IMR-90 (cell line): ENCODE data around the gene RNF213. TPM values are rescaled to one million over a fixed set of nuclear protein-coding genes. Genes with fewer than 3 reads are reported as not detected.

ENCODE experiments used
- ATAC-seq: fragments of 200-7000 bp; cut with Tn5 transposase; 2 replicates; pipeline ENCODE4 v1.9.1; 2020; ENCODE audit warnings: low read depth, mild to moderate bottlenecking, moderate library complexity
- BruUV-seq: library from RNA; stranded (reverse); fragments of 400-500 nt; replicated peaks from 2 replicates; lab custom pipeline; 2021; lab: Mats Ljungman, UMichigan
- CTCF ChIA-PET: fragments of 300-600 bp; formaldehyde crosslinking; extraction: SDS; loops from one replicate; lab custom pipeline; 2021; ENCODE audit warnings: antibody characterized with exemption; lab: Yijun Ruan, JAX
- POLR2A ChIA-PET: fragments of 300-600 bp; sonication (Branson Sonifier 250); formaldehyde crosslinking; loops from one replicate; lab custom pipeline; 2022; ENCODE audit warnings: antibody characterized with exemption; ENCODE audit not compliant: unreplicated experiment; lab: Charles Lee
- DNase-seq: peaks from one replicate; pipeline ENCODE4 v3.0.0; 2013
- H2AFZ ChIP-seq: replicated peaks from 2 replicates; pipeline ENCODE3; 2013; ENCODE audit warnings: low read length, mild to moderate bottlenecking; ENCODE audit not compliant: poor library complexity
- H2AK5ac ChIP-seq: 2 replicates; pipeline ENCODE4 v1.6.1; 2013; ENCODE audit warnings: low read depth, low read length, inconsistent platforms
- H2AK9ac ChIP-seq: replicated peaks from 2 replicates; pipeline ENCODE3; 2013; ENCODE audit warnings: mild to moderate bottlenecking, low read depth, low read length, moderate library complexity; ENCODE audit not compliant: poor library complexity
- H2BK120ac ChIP-seq: 2 replicates; pipeline ENCODE4 v1.6.1; 2013; ENCODE audit warnings: low read depth, low read length, inconsistent platforms
- H2BK15ac ChIP-seq: 3 replicates; pipeline ENCODE4 v1.6.1; 2013; ENCODE audit warnings: low read depth, low read length, inconsistent platforms
- H2BK20ac ChIP-seq: 2 replicates; pipeline ENCODE4 v1.6.1; 2013; ENCODE audit warnings: low read depth, mild to moderate bottlenecking, inconsistent platforms, low read length, moderate library complexity
- H2BK5ac ChIP-seq: 2 replicates; pipeline ENCODE4 v1.6.1; 2013; ENCODE audit warnings: mild to moderate bottlenecking, low read depth, low read length, inconsistent platforms; ENCODE audit not compliant: poor library complexity, severe bottlenecking
- H3K14ac ChIP-seq: replicated peaks from 2 replicates; pipeline ENCODE4 v1.6.1; 2013; ENCODE audit warnings: low read depth, low read length, inconsistent platforms
- H3K18ac ChIP-seq: 2 replicates; pipeline ENCODE4 v1.6.1; 2013; ENCODE audit warnings: low read depth, low read length, control low read depth
- H3K23ac ChIP-seq: 2 replicates; pipeline ENCODE4 v1.6.1; 2013; ENCODE audit warnings: low read depth, low read length, inconsistent platforms
- H3K27ac ChIP-seq: 2 replicates; pipeline ENCODE4 v1.5.1; 2013; ENCODE audit warnings: mild to moderate bottlenecking, control low read depth, low read length; ENCODE audit not compliant: insufficient read depth
- H3K27me3 ChIP-seq: 2 replicates; pipeline ENCODE4 v1.6.1; 2013; ENCODE audit warnings: low read length; ENCODE audit not compliant: control insufficient read depth, insufficient read depth
- H3K36me3 ChIP-seq: 2 replicates; pipeline ENCODE4 v1.6.1; 2013; ENCODE audit warnings: low read length, mixed read lengths; ENCODE audit not compliant: control insufficient read depth, insufficient read depth
- H3K4ac ChIP-seq: 2 replicates; pipeline ENCODE4 v1.6.1; 2013; ENCODE audit warnings: low read depth, low read length, inconsistent platforms
- H3K4me1 ChIP-seq: 2 replicates; pipeline ENCODE4 v1.6.1; 2013; ENCODE audit warnings: low read length, mixed read lengths; ENCODE audit not compliant: control insufficient read depth, insufficient read depth
- H3K4me2 ChIP-seq: 2 replicates; pipeline ENCODE4 v1.6.1; 2013; ENCODE audit warnings: low read depth, mild to moderate bottlenecking, control low read depth, low read length, moderate library complexity
- H3K4me3 ChIP-seq: 2 replicates; pipeline ENCODE4 v1.5.1; 2013; ENCODE audit warnings: low read depth, mild to moderate bottlenecking, control low read depth, low read length, moderate library complexity; ENCODE audit not compliant: insufficient read depth
- H3K56ac ChIP-seq: 2 replicates; pipeline ENCODE4 v1.6.1; 2013; ENCODE audit warnings: low read length, inconsistent platforms; ENCODE audit not compliant: insufficient read depth; ENCODE audit errors: extremely low read depth
- H3K79me1 ChIP-seq, 2 experiments: 2 replicates each; pipeline ENCODE4 v1.6.1; 2013; ENCODE audit warnings: low read length in 2 of 2, inconsistent platforms in 1 of 2, low read depth in 1 of 2
- H3K9ac ChIP-seq: 2 replicates; pipeline ENCODE4 v1.6.1; 2013; ENCODE audit warnings: low read depth, low read length, control low read depth
- H3K9me1 ChIP-seq: 2 replicates; pipeline ENCODE4 v1.6.1; 2013; ENCODE audit warnings: low read length, inconsistent platforms; ENCODE audit not compliant: insufficient read depth
- H3K9me3 ChIP-seq: 2 replicates; pipeline ENCODE4 v1.6.1; 2013; ENCODE audit warnings: low read length; ENCODE audit not compliant: control insufficient read depth, insufficient read depth
- H4K20me1 ChIP-seq: 2 replicates; pipeline ENCODE4 v1.6.1; 2013; ENCODE audit warnings: low read length, inconsistent platforms; ENCODE audit not compliant: insufficient read depth
- H4K5ac ChIP-seq: 2 replicates; pipeline ENCODE4 v1.6.1; 2013; ENCODE audit warnings: mild to moderate bottlenecking, low read depth, low read length, control low read depth
- H4K8ac ChIP-seq, 2 experiments: 2 replicates each; pipeline ENCODE4 v1.6.1; 2013; ENCODE audit warnings: low read depth in 2 of 2, low read length in 2 of 2, control low read depth in 1 of 2, inconsistent platforms in 1 of 2
- H4K91ac ChIP-seq: 2 replicates; pipeline ENCODE4 v1.6.1; 2013; ENCODE audit warnings: low read depth, low read length, inconsistent platforms; ENCODE audit not compliant: insufficient read depth
- BHLHE40 ChIP-seq: fragments of 150-350 bp; IDR thresholded peaks from 2 replicates; pipeline ENCODE4 v1.6.1; 2016; ENCODE audit warnings: mild to moderate bottlenecking, low read depth, low read length
- CEBPB ChIP-seq: IDR thresholded peaks from 2 replicates; pipeline ENCODE4 v1.6.1; 2012; ENCODE audit warnings: low read depth, low read length, improper control_type of control experiment
- CHD1 ChIP-seq: IDR thresholded peaks from 2 replicates; pipeline ENCODE4 v1.6.1; 2012; ENCODE audit warnings: low read depth, low read length, improper control_type of control experiment
- FOS ChIP-seq: fragments of 150-350 bp; IDR thresholded peaks from 2 replicates; pipeline ENCODE4 v1.6.1; 2016; ENCODE audit warnings: low read depth, low read length
- MAFK ChIP-seq: IDR thresholded peaks from 2 replicates; pipeline ENCODE4 v1.6.1; 2012; ENCODE audit warnings: low read depth, low read length, improper control_type of control experiment
- MAZ ChIP-seq: IDR thresholded peaks from 2 replicates; pipeline ENCODE4 v1.6.1; 2012; ENCODE audit warnings: low read depth, mild to moderate bottlenecking, low read length, improper control_type of control experiment, moderate library complexity, borderline replicate concordance
- MXI1 ChIP-seq: IDR thresholded peaks from 2 replicates; pipeline ENCODE4 v1.6.1; 2012; ENCODE audit warnings: low read depth, mild to moderate bottlenecking, low read length, moderate library complexity, borderline replicate concordance
- NFE2L2 ChIP-seq: fragments of 150-350 bp; IDR thresholded peaks from 2 replicates; pipeline ENCODE4 v1.6.1; 2016; ENCODE audit warnings: low read depth, mild to moderate bottlenecking, low read length
- POLR2A ChIP-seq: IDR thresholded peaks from 2 replicates; pipeline ENCODE4 v1.6.1; 2012; ENCODE audit warnings: mild to moderate bottlenecking, low read depth, low read length
- RAD21 ChIP-seq: IDR thresholded peaks from 2 replicates; pipeline ENCODE4 v1.6.1; 2012; ENCODE audit warnings: low read length, improper control_type of control experiment
- RCOR1 ChIP-seq: IDR thresholded peaks from 2 replicates; pipeline ENCODE4 v1.6.1; 2012; ENCODE audit warnings: mild to moderate bottlenecking, low read length, improper control_type of control experiment; ENCODE audit not compliant: insufficient replicate concordance
- RFX5 ChIP-seq: IDR thresholded peaks from 2 replicates; pipeline ENCODE4 v1.8.0; 2012; ENCODE audit warnings: low read depth, mild to moderate bottlenecking, low read length, moderate library complexity
- SMC3 ChIP-seq: fragments of 150-350 bp; IDR thresholded peaks from 2 replicates; pipeline ENCODE4 v1.6.1; 2016; ENCODE audit warnings: low read depth, mild to moderate bottlenecking, antibody characterized with exemption, low read length, moderate library complexity
- WGBS, 2 experiments: methylation state at CpG; one replicate each; pipeline versions ENCODE4 v1.1.5 to v1.1.7; 2013; ENCODE audit warnings: missing lambda C conversion rate in 2 of 2; ENCODE audit not compliant: insufficient read length in 1 of 2; ENCODE audit errors: extremely low coverage in 2 of 2; 5-methylcytosine and 5-hydroxymethylcytosine counted together
- dilution Hi-C: fragments of 300-500 bp; cut with HindIII; formaldehyde crosslinking; loops from one replicate; pipeline ENCODE4 v1.14.3; 2018; ENCODE audit warnings: low sequenced_read_pairs; ENCODE audit not compliant: unreplicated experiment
- in situ Hi-C: fragments of 300-500 bp; cut with MboI; formaldehyde crosslinking; loops from 3 replicates; pipeline ENCODE4 v1.14.3; 2019; ENCODE audit warnings: low sequenced_read_pairs, inconsistent platforms, mixed read lengths
- intact Hi-C: fragments of 100-400 bp; cut with micrococcal nuclease; formaldehyde crosslinking; loops from 2 replicates; pipeline ENCODE4 v1.10.0; 2022
- polyA plus RNA-seq, 3 experiments: library from polyadenylated mRNA; depleted of rRNA; stranded (reverse); fragments of >200 nt; gene quantifications; 2 replicates each; pipeline ENCODE4 v1.2.3, GENCODE V29; 2012; ENCODE audit warnings: low replicate concordance in 1 of 3
- total RNA-seq: library from RNA; depleted of rRNA; stranded (reverse); fragments of >200 nt; gene quantifications from 2 replicates; pipeline ENCODE4 v1.2.3, GENCODE V29; 2012
- TF ChIP-seq, protein P1 (sequence below): fragments of 150-350 bp; IDR thresholded peaks from 2 replicates; pipeline ENCODE4 v1.6.1; 2016; ENCODE audit warnings: low read depth, mild to moderate bottlenecking, low read length, moderate library complexity, borderline replicate concordance
- TF ChIP-seq, protein P2 (sequence below): fragments of 150-350 bp; IDR thresholded peaks from 2 replicates; pipeline ENCODE4 v1.6.1; 2017; ENCODE audit warnings: mild to moderate bottlenecking, antibody characterized with exemption, low read length, low read depth
- TF ChIP-seq, protein P3 (sequence below): conservative IDR thresholded peaks from 2 replicates; pipeline ENCODE4 v1.5.1; 2012; ENCODE audit warnings: mild to moderate bottlenecking, low read depth, low read length, improper control_type of control experiment

RNF213 gene
- total and polyA plus RNA-seq, 2 of the 4 experiments (the other 2 are of a cell fraction) = 23.4 to 36.0 TPM

DNA sequence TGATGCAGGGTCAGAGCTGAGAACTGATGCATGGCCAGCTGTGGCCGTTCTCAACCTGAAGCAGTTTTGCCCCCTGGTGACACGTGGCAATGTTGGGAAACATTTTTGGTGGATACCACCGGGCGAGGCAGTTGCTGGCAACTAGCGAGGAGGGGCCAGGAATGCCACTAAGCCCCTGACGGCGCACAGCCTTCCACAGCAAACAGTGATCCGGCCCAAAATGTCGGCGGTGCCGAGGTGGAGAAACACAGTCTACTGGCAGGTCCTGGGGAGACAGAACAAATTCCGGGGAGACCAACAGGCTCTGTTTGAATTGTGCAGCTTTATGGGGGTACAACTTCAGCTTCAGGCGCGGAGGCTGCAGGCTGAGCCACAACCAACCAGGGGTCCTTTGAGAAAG, 32.2 kb upstream of the RNF213 start:
- H4K8ac ChIP-seq = no peak overlapping the region
- no peak overlapping the region for H2AFZ ChIP-seq
- H3K14ac ChIP-seq = no peak overlapping the region
- H3K9me1 ChIP-seq = peaks cover 7% of the 10 kb centered on the region
- no peaks in the 10 kb centered on the region for H3K27me3 ChIP-seq
- no peak overlapping the region for H2BK120ac ChIP-seq
- no peak overlapping the region for H2BK20ac ChIP-seq
- H3K56ac ChIP-seq = no peak overlapping the region
- H2AK5ac ChIP-seq = no peak overlapping the region
- no peak overlapping the region for H2BK15ac ChIP-seq
- H3K36me3 ChIP-seq = peaks cover 35% of the 10 kb centered on the region
- dilution Hi-C loops (no loop called here), intact Hi-C loops (no loop called here), in situ Hi-C loops (no loop called here)
- WGBS, 2 experiments = 96% methylated on average over 12 of the region's 14 CpGs; no CpG with 5 or more reads in 1 of the 2 experiments
- no peak overlapping the region for H3K27ac ChIP-seq
- no peak overlapping the region for H3K18ac ChIP-seq
- no TSS peak for BruUV-seq
- no peak overlapping the region for H3K4me2 ChIP-seq
- H3K4me3 ChIP-seq = no peak overlapping the region
- no peak overlapping the region for H4K5ac ChIP-seq
- no peak overlapping the region for H2AK9ac ChIP-seq
- TF ChIP-seq RFX5 = no peak
- TF ChIP-seq MAFK = no peak
- TF ChIP-seq NFE2L2 = no peak
- TF ChIP-seq BHLHE40 = no peak
- no peak for TF ChIP-seq MAZ
- no peak for TF ChIP-seq POLR2A
- no peak for TF ChIP-seq RAD21
- TF ChIP-seq RCOR1 = no peak
- TF ChIP-seq CHD1 = no peak
- TF ChIP-seq, protein P1, sequence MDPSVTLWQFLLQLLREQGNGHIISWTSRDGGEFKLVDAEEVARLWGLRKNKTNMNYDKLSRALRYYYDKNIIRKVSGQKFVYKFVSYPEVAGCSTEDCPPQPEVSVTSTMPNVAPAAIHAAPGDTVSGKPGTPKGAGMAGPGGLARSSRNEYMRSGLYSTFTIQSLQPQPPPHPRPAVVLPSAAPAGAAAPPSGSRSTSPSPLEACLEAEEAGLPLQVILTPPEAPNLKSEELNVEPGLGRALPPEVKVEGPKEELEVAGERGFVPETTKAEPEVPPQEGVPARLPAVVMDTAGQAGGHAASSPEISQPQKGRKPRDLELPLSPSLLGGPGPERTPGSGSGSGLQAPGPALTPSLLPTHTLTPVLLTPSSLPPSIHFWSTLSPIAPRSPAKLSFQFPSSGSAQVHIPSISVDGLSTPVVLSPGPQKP = no peak
- no peak for TF ChIP-seq SMC3
- TF ChIP-seq MXI1 = no peak
- no peak for TF ChIP-seq CEBPB
- TF ChIP-seq, protein P2, sequence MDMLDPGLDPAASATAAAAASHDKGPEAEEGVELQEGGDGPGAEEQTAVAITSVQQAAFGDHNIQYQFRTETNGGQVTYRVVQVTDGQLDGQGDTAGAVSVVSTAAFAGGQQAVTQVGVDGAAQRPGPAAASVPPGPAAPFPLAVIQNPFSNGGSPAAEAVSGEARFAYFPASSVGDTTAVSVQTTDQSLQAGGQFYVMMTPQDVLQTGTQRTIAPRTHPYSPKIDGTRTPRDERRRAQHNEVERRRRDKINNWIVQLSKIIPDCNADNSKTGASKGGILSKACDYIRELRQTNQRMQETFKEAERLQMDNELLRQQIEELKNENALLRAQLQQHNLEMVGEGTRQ = no peak
- TF ChIP-seq FOS = no peak
- TF ChIP-seq, protein P3, sequence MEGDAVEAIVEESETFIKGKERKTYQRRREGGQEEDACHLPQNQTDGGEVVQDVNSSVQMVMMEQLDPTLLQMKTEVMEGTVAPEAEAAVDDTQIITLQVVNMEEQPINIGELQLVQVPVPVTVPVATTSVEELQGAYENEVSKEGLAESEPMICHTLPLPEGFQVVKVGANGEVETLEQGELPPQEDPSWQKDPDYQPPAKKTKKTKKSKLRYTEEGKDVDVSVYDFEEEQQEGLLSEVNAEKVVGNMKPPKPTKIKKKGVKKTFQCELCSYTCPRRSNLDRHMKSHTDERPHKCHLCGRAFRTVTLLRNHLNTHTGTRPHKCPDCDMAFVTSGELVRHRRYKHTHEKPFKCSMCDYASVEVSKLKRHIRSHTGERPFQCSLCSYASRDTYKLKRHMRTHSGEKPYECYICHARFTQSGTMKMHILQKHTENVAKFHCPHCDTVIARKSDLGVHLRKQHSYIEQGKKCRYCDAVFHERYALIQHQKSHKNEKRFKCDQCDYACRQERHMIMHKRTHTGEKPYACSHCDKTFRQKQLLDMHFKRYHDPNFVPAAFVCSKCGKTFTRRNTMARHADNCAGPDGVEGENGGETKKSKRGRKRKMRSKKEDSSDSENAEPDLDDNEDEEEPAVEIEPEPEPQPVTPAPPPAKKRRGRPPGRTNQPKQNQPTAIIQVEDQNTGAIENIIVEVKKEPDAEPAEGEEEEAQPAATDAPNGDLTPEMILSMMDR = no peak
- H3K4me1 ChIP-seq = no peaks in the 10 kb centered on the region
- no peak overlapping the region for H2BK5ac ChIP-seq
- ATAC-seq = no peak
- CTCF ChIA-PET = no interaction called here
- no peak overlapping the region for H3K4ac ChIP-seq
- no peak for DNase-seq
- H4K20me1 ChIP-seq = no peaks in the 10 kb centered on the region
- no peak overlapping the region for H3K9ac ChIP-seq
- POLR2A ChIA-PET = no interaction called here
- H4K91ac ChIP-seq = no peak overlapping the region
- H3K9me3 ChIP-seq = peaks cover 12% of the 10 kb centered on the region
- H3K23ac ChIP-seq = no peak overlapping the region
- H3K79me1 ChIP-seq = peaks cover 0 to 7% of the 10 kb centered on the region in 2 experiments; a peak in 2 of 4 replicates
